CD4-positive, alpha-beta T cell treated with Interleukin-15 for 1 hour (primary cell): ENCODE data around the gene RMC1.
A peak's percentile ranks its signal among the peaks of the same experiment; 100 is the strongest.
"Not testable (repeated sequence)": the region's sequence is repeated elsewhere in the genome, so short reads cannot be mapped to it uniquely, and the experiment has no call there.

Experiments
- DNase-seq: peaks from one replicate; pipeline ENCODE4 v3.0.0-alpha.2; 2020

Gene RMC1

GRCh38 chr18:23498877-23499276, 4.4 kb upstream of the RMC1 start:
- peak; percentile 76 for DNase-seq

- DNase-seq = no peak
These were observed 4.0 kb upstream of the RMC1 start for GRCh38 chr18:23499291-23499781.

- DNase-seq = no peak
These were observed 1.7 kb upstream of the RMC1 start for GRCh38 chr18:23501626-23502025.

GRCh38 chr18:23502516-23503037, 734 bp upstream of the RMC1 start:
- DNase-seq = no peak

- DNase-seq = no peak
These were observed 643 bp downstream of the RMC1 start for GRCh38 chr18:23503963-23504344.

GRCh38 chr18:23504720-23505119, 1.4 kb downstream of the RMC1 start:
- no peak for DNase-seq

GRCh38 chr18:23506393-23506792, 3.1 kb downstream of the RMC1 start:
- DNase-seq = no peak

GRCh38 chr18:23510923-23511322, 7.6 kb downstream of the RMC1 start:
- not testable (repeated sequence) for DNase-seq

- not testable (repeated sequence) for DNase-seq
These were observed 8.9 kb downstream of the RMC1 start for GRCh38 chr18:23512216-23512615.

GRCh38 chr18:23512641-23513040, 9.3 kb downstream of the RMC1 start:
- no peak for DNase-seq

GRCh38 chr18:23515911-23516546, 12.7 kb downstream of the RMC1 start:
- peak; percentile 71 for DNase-seq

GRCh38 chr18:23519734-23520133, 16.4 kb downstream of the RMC1 start:
- DNase-seq = no peak

GRCh38 chr18:23521271-23521670, 18.0 kb downstream of the RMC1 start:
- DNase-seq = no peak

GRCh38 chr18:23521907-23522306, 18.6 kb downstream of the RMC1 start:
- DNase-seq = no peak

- no peak for DNase-seq
These were observed 20.3 kb downstream of the RMC1 start for GRCh38 chr18:23523429-23524212.

GRCh38 chr18:23524213-23524707, 20.9 kb downstream of the RMC1 start:
- DNase-seq = no peak

- no peak for DNase-seq
These were observed 23.3 kb downstream of the RMC1 start for GRCh38 chr18:23526501-23527063.

- DNase-seq = no peak
These were observed 25.5 kb downstream of the RMC1 start for GRCh38 chr18:23528580-23529472.

- DNase-seq = no peak
These were observed 26.3 kb downstream of the RMC1 start for GRCh38 chr18:23529604-23530003.

- DNase-seq = no peak
These were observed 26.9 kb downstream of the RMC1 start for GRCh38 chr18:23530195-23530594.

GRCh38 chr18:23531912-23532311, 28.6 kb downstream of the RMC1 start:
- no peak for DNase-seq

GRCh38 chr18:23532848-23533247, 29.5 kb downstream of the RMC1 start:
- no peak for DNase-seq

- DNase-seq = no peak
These were observed 31.0 kb downstream of the RMC1 start for GRCh38 chr18:23534276-23534675.
